HUDEP-2 (cell line): ENCODE results near the gene SYNGR2.
A peak's percentile ranks its signal among the peaks of the same experiment; 100 is the strongest.

Source experiments
- DNase-seq, 76 experiments: peaks; one replicate each; lab custom pipeline; 2025; ENCODE audit not compliant: unreplicated experiment in 76 of 76; lab: John Stamatoyannopoulos, UW

Gene SYNGR2

GRCh38 chr17:78170692-78171590 lies 2.6 kb downstream of the SYNGR2 start:
- no peak for DNase-seq

DNA sequence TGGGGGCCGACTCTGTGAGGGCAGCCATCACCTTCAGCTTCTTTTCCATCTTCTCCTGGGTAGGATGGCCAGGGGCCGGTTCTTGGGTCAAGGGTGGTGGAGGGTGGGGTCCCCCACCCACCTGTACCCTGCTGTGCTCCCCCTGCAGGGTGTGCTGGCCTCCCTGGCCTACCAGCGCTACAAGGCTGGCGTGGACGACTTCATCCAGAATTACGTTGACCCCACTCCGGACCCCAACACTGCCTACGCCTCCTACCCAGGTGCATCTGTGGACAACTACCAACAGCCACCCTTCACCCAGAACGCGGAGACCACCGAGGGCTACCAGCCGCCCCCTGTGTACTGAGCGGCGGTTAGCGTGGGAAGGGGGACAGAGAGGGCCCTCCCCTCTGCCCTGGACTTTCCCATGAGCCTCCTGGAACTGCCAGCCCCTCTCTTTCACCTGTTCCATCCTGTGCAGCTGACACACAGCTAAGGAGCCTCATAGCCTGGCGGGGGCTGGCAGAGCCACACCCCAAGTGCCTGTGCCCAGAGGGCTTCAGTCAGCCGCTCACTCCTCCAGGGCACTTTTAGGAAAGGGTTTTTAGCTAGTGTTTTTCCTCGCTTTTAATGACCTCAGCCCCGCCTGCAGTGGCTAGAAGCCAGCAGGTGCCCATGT lies 3.3 kb downstream of the SYNGR2 start:
- DNase-seq, result peak in 4 of 76 experiments; percentile 4 to 48 (median 44)

DNA sequence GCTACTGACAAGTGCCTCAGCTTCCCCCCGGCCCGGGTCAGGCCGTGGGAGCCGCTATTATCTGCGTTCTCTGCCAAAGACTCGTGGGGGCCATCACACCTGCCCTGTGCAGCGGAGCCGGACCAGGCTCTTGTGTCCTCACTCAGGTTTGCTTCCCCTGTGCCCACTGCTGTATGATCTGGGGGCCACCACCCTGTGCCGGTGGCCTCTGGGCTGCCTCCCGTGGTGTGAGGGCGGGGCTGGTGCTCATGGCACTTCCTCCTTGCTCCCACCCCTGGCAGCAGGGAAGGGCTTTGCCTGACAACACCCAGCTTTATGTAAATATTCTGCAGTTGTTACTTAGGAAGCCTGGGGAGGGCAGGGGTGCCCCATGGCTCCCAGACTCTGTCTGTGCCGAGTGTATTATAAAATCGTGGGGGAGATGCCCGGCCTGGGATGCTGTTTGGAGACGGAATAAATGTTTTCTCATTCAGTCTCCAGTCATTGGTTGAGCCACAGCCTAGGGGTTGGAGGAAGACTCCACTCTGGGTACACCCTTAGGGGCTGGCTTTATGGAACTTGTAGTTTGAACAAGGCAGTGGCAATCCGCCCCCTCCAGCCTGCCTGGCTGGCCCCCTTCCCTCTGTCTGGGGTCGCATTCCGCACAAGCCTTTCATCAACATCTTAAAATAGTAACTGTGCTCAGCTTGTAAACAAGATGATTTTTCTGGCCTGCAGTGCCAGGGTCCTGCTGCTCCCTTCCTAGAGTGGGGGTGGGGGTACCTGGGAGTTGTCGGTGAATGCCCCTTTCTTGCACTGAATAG lies 4.1 kb downstream of the SYNGR2 start:
- DNase-seq, result peak in 58 of 76 experiments; percentile 7 to 68 (median 40)

GRCh38 chr17:78173097-78173715 lies 4.8 kb downstream of the SYNGR2 start:
- DNase-seq, result peak in 1 of 76 experiments; percentile 7

DNA sequence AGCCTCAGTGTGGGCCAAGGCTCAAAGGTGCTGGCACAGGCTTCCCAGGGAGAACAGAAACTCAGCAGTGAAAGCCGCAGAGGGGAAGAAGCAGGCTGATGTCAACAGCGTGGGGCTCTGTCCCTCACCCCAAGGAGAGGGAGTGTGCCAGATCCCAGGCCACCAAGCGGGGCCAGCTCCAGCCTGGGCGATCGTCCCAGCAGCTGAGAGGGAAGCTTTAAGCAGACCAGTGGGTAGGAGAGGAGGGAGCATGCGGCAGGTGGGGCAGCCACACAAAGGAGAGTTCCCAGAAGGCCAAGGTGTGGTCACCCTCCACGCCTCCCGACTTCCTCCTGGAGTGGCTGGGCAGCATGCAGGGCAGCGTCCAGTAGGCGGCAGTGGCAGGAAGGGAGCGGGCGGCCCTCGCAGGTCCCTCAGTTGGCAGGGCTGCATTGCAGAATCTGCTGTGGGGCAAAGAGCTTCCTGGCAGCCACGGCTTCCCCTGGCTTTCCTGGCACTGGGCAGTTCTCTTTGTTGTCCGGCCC lies 6.0 kb downstream of the SYNGR2 start:
- DNase-seq, result no peak

DNA sequence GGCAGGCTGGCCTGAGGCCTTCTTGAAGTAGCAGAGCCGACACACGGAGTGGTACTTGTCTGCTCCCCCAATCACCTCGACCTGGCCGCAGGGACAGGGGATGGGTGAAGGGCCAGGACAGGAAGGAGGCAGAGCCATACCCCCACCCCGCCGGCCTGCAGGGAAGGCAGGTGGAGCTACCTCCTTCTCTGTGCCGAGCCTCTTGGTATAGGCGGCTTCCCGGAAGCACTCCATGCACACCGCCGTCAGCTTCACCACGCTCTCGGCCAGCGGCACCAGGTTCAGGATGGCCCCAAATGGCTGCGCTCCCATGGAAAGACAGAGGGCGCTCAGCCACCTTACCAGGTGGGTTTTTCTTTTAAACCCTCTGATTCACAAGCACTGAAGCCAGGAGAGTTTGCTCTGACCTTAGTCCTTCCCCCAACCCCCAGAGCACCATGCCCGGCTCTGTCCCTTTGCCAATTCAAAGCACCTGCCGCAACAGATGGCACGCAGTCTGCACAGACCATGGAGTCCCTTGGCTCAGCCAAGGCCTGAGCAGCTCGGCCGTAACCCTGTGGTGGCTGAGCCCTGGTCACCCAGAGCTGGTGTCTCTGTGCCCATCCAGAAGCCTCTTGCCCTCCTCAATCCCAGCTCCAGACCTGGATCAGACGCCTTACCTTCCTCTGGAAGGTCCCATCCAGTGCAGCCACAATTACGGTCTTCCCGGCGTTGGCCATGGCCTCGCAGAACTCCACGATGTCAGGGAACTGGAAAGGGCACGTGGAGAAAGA lies 6.7 kb downstream of the SYNGR2 start:
- no peak for DNase-seq

DNA sequence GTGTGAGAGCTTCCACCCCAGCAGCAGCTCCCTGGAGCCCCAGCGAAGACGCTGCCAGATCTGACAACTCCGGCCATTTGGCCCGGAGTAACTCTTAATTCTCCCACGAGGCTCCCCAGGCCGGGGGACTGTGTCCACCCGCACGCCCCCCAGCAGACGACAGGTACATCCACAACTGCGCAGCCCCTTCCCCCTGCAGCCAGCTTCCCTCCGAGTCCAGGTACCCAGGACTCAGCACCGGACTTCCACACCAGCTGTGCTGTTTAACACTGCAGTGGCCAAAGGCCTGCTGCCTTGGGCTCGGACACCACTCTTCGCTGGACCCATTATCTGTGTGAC lies 7.2 kb downstream of the SYNGR2 start:
- no peak for DNase-seq

DNA sequence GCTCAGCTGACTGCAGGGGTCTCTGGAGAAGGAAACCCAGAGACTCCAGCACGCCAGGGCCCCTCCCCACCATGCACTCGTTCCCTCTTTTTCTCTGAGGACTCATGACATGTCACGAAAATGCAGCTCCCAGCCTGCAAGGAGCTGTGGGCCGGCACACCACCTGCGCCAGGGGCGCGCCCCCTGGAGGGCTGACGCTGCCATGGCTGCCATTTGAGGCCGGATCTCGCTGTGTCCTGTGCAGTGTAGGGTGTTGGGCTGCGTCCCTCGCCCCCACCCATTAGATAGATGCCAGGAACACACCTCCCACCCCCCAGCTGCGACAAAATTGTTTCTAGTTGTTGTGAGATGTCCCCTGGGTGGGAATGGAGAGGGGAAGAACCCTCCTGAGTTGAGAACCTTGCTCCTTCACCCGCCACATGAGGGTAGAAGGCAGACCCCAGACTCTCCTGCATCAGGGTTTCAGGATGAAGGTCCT lies 8.2 kb downstream of the SYNGR2 start:
- peak in 62 of 76 experiments; percentile 9 to 76 (median 50) for DNase-seq

GRCh38 chr17:78179372-78179771 lies 11.0 kb downstream of the SYNGR2 start:
- no peak for DNase-seq

DNA sequence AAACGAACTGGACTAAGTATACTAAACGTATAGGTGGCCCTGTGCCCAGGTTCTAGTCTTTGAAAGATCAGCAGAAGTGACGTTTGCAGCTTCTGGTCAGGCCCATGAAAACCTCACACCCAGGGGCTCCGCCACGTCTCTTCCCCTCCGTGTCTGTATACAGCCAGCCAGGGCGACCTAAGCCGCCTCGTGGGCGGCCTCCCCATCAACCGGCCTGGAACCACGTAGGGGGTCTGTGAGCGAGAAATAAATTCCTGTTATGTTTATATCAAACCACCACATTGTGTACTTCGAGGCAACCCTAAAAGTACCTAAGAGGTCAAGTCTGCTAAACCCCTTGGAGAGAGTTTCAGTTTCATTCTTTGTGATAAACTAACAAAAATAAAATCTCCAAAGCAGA lies 11.7 kb downstream of the SYNGR2 start:
- no peak for DNase-seq

DNA sequence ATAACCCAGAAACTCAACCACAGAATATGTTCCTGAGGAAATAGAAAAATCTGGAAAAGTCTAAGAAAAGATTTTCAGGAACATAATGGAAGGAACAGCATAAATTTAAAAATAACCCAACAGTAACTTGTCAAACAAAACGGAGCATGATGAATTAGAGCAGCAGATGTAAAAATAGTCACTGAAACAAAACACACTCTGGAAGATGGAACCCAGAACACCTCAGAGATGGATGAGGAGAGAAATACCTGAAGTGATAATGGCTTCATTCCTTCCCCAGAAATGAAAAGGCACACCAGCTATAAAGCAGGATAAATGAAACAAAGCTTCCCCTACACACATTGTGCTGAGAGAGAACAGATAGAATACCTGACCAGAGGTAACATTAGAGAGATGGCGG lies 12.1 kb downstream of the SYNGR2 start:
- no peak for DNase-seq

GRCh38 chr17:78182504-78182903 lies 14.1 kb downstream of the SYNGR2 start:
- no peak for DNase-seq

- DNase-seq, result no peak
Observed at GRCh38 chr17:78183916-78184315, 15.5 kb downstream of the SYNGR2 start.

GRCh38 chr17:78184351-78184750 lies 16.0 kb downstream of the SYNGR2 start:
- no peak for DNase-seq

- DNase-seq, result no peak
Observed at GRCh38 chr17:78184868-78185267, 16.5 kb downstream of the SYNGR2 start.

DNA sequence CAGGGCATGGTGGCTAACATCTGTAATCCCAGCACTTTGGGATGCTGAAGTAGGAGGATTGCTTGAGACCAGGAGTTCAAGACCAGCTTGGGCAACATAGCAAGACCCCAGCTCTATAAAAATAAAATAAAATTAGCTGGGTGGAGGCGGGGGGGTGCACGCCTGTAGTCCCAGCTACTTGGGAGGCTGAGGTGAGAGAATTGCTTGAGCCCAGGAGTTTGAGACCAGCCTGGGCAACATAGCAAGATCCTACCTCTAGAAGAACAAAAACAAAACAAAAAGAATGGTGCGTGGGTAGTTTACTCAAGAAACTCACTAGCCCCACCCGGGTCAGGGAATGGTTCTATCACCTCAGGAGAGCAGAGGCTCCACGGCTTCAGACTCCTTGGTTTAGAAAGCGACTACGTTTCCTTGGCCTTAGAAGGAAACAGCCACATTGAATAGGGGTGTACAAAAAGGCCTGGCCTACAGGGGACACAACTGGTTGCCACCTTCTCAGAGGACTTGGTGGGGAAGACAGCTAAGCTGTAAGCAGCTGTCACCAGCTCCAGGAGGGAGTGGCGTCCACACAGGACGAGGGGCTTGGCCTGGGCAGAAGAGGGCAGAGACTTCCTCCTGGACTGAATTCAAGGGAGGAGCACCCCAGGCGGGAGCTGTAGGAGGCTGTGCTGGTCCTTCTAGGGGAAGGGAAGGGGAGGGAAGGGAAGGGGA lies 17.8 kb downstream of the SYNGR2 start:
- peak in 64 of 76 experiments; percentile 10 to 72 (median 45) for DNase-seq

- DNase-seq, result peak in 75 of 76 experiments; percentile 21 to 100 (median 97)
Observed at GRCh38 chr17:78186692-78187595, 18.6 kb downstream of the SYNGR2 start, which contains the start of the genes AFMID and TK1. Gene AFMID, plus strand, starts transcription at chr17:78187362. Its CDS starts 9 bp downstream, at chr17:78187371. Gene TK1, minus strand, starts transcription at chr17:78187052. Its CDS starts 58 bp downstream, at chr17:78186994.

- DNase-seq, result no peak
Observed at GRCh38 chr17:78196716-78197115, 28.3 kb downstream of the SYNGR2 start.
